ENCODE data around the gene SYNDIG1L.

The SYNDIG1L gene

GRCh38 chr14:74358176-74358829 lies 67.7 kb downstream of the SYNDIG1L start:
- no peak for DNase-seq

GRCh38 chr14:74357585-74357984 lies 68.4 kb downstream of the SYNDIG1L start:
- DNase-seq: no peak

GRCh38 chr14:74356892-74357575 lies 69.0 kb downstream of the SYNDIG1L start:
- no peak for DNase-seq

All from CD4-positive, alpha-beta T cell treated with Interleukin-15 for 1 hour (primary cell).